ENCODE measurements around the gene MAGEF1. TPM values are rescaled to one million over a fixed set of nuclear protein-coding genes. Genes with fewer than 3 reads are reported as not detected.

MAGEF1 gene
- 18.3 TPM for polyA plus RNA-seq (2012; ENCODE audit: insufficient read length, low read depth)

DNA sequence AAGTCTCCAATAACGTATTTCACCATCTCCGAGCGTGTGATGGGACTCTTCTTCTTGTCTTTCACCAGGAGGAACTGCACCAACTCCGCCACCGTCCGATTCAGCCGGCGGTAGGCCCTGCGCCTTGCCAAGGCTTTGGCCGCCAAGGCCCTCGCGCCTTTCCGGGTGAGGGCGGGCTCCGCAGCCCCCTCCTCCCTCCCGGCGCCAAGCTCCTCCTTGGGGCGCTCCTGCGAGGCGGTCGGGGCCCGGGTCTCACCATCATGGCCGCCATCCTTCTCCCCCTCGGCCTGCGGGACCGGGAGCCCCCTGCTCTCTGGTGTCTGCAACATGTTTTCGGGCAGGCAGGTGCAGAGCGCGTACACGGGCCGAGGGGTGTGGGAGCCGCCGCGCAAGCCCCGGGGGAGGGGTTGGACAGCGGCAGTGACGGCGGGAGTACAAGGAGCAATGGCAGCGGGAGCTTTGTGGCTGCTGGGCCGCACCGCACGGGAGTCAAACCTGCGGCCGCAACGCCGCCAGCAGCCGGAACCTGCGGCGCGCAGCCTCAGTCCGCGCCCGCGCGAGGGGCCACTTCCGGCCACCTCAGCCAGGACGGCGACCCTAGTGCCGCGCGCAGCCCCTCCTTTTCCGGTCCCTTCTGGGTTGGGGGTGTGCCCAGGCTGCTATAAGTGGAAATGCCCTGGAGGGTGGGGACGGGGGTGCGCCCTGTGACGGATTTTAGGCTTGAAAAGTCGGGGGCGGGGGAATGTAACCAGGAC, at the start of gene MAGEF1:
MAGEF1 (minus strand) TSS at position 572 of the 755 bp plus-strand sequence; CDS start at position 329, 243 bp downstream.
- TF ChIP-seq FOXP2 (optimal IDR thresholded peaks at IDR 0.05; ENCODE audit: borderline replicate concordance, extremely low read depth, extremely low read length, insufficient read depth): peak; percentile 76
- no peak for TF ChIP-seq REST (IDR thresholded peaks at IDR 0.05; ENCODE audit: insufficient read depth in 1 of 2, low read depth in 2 of 2, low read length in 2 of 2)
- TF ChIP-seq TAF1 (IDR thresholded peaks at IDR 0.05; ENCODE audit: borderline replicate concordance, insufficient read depth, low read length): 0 out of 2 replicates have a peak, but pooled peaks have one; percentile 40

DNA sequence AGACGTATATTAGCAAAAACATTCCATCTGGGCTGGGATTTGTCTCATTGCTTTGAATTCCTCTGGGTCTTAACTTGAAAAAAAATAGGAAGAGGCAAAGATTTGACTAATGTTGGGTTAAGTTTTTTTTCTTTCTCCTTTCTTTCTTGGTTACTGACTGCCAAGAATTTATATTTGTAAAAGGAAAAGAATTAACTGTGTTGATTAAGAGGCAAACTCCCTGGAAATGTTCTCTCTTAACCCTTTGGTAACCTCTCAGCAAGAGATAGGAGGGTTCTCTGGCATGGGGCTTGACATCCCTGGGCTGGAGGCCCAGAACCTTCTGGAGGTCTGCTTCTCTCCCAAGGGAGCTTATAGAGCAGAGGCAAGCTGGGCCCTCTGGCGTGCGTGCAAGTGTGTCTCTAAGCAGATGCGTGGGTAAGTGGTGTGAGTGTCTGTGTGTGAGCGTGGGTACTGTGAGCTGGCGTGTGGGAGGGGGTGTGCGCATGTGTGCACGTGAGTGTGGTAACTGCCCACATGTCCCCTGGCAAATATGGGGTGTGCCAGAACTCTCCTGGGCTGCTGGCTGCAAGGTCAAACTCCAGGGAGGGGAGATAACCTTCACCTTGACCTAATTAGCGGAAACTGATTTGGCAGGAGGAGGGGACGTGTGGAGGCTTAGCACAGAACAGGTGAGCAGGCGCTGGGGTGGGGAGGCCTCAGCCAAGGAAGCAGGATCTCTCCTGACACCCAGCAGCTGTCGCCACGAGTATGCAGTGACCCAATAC, 49.4 kb upstream of the MAGEF1 start:
- no peak for TF ChIP-seq SIN3A (IDR thresholded peaks at IDR 0.05; ENCODE audit: borderline replicate concordance, insufficient read depth, low read length)
- no peak for TF ChIP-seq TAF1 (IDR thresholded peaks at IDR 0.05; ENCODE audit: borderline replicate concordance, insufficient read depth, low read length)
- no peak for TF ChIP-seq REST (IDR thresholded peaks at IDR 0.05; ENCODE audit: insufficient read depth in 1 of 2, low read depth in 2 of 2, low read length in 2 of 2)
- no peak for TF ChIP-seq POLR2AphosphoS5 (IDR thresholded peaks at IDR 0.05; ENCODE audit: low read depth, low read length)
- TF ChIP-seq FOXP2 (optimal IDR thresholded peaks at IDR 0.05; ENCODE audit: borderline replicate concordance, extremely low read depth, extremely low read length, insufficient read depth): no peak

DNA sequence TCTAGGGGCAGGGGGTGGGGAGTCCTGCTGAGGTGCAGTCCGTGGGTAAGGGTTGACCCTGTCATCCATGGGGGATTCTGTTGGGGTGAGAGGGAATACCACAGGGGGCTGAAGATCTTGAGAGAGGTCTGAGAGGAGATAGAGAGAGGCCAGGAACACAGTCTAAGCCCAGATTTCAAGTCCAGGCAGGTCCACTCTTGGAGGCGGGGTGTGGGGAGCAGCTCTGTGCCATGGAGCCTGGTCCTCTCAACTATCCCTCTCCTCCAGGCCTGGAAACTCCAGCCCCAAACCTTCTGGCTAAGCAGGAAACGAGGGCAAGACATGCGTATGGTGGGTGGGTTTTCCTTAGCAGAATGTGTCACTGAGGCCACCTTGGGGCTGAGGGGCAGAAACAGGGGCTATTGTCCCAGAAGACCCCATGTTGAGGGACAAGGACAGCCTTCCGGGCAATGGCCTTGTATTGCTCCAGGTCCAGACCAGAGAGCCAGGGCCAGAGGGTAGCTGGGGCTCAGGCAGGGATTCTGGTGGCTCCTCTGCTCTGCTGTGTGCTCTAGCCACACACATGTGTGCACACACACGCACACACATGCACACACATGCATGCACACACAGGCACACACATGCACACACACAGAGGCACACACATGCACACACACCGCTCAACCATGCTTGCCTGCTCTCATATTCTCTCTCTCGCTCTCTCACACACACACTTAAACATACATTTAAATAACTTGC, 48.6 kb upstream of the MAGEF1 start:
- no peak for TF ChIP-seq REST (IDR thresholded peaks at IDR 0.05; ENCODE audit: insufficient read depth in 1 of 2, low read depth in 2 of 2, low read length in 2 of 2)

GRCh38 chr3:184759666-184760200, 47.9 kb upstream of the MAGEF1 start:
- TF ChIP-seq FOXP2 (optimal IDR thresholded peaks at IDR 0.05; ENCODE audit: borderline replicate concordance, extremely low read depth, extremely low read length, insufficient read depth) (no peak), TAF1 (IDR thresholded peaks at IDR 0.05; ENCODE audit: borderline replicate concordance, insufficient read depth, low read length) (no peak), POLR2AphosphoS5 (IDR thresholded peaks at IDR 0.05; ENCODE audit: low read depth, low read length) (no peak), SIN3A (IDR thresholded peaks at IDR 0.05; ENCODE audit: borderline replicate concordance, insufficient read depth, low read length) (no peak), REST (IDR thresholded peaks at IDR 0.05; ENCODE audit: insufficient read depth in 1 of 2, low read depth in 2 of 2, low read length in 2 of 2) (no peak)
